Measurements from ENCODE around the gene LANCL3. TPM values are rescaled to one million over a fixed set of nuclear protein-coding genes. Genes with fewer than 3 reads are reported as not detected.
"Not testable (repeated sequence)": the region's sequence is repeated elsewhere in the genome, so short reads cannot be mapped to it uniquely, and the experiment has no call there.

LANCL3 gene
- under 1 TPM; 0.11 to 0.22 (median 0.16) TPM for polyA plus RNA-seq (ENCODE audit: insufficient read length in 3 of 3)

DNA sequence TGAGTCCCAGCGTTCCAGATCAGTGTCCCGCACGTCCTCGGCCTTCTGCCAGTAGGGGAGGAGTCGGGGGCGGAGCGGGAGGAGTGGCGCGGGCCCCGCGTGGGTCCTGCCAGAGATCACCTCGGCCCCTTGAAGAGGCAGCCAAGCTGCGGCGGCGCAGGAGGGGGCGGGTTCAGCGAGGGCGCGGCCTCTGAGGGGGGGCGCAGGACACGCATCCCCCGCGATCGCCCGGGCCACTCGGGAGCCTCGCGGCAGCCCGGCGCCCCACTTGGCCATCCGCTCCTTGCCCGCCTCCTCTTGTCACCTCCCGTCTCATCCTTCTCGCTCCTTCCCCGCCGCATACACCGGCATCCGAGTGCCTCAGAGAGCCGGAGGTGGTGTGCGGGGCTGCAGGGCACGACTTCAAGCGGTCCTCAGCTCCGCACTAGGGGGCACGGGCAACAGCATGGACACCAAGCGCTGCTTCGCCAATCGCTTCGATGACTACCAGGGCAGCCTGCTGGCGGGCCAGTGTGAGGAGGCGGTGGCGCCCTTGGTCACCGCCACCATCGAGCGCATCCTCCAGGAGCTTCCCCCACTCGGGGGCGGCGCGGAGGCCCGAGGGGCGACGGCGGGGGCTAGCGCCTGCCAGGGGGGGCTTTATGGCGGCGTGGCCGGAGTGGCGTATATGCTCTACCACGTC, at the start of gene LANCL3:
LANCL3 (plus strand) TSS at position 236 of the 682 bp plus-strand sequence; CDS start at position 446, 210 bp downstream.
- not testable (repeated sequence) for DNase-seq (ENCODE audit: low read depth in 3 of 3, low spot score in 2 of 3)

DNA sequence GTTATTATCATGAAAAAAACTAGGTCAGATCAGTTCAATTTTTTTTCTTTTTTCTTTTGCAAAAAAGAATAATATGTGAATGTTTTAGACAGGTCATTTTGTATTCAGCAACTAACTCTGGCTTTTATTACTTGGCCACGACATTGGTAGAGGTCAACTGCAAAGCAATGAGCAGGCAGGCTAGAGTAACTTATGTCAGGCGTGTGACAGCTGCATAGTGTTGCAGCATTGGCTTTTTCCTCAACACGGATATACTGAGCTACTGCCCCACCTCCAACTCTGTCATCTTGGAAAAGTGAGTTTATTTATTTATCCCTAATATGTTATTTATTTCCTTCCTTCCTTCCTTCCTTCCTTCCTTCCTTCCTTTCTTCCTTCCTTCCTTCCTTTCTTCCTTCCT, 47.8 kb upstream of the LANCL3 start:
- DNase-seq (ENCODE audit: low read depth in 3 of 3, low spot score in 2 of 3), result not testable (repeated sequence)

DNA sequence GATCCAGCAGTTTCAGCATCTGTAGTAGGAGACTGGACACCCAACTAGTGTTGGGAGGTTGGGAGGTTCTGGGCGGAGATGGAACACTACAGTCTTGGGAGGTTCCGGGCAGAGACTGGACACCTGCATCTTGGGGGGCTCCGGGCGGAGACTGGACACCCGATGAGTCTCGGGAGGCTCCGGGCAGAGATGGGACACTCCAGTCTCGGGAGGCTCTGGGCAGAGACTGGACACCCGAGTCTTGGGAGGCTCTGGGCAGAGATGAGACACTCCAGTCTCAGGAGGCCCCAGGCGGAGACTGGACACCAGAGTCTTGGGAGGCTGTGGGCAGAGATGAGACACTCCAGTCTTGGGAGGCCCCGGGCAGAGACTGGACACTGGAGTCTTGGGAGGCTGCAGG, 29.5 kb upstream of the LANCL3 start:
- DNase-seq (ENCODE audit: low read depth in 3 of 3, low spot score in 2 of 3), result no peak

GRCh38 chrX:37542791-37543190, 28.7 kb upstream of the LANCL3 start:
- no peak for DNase-seq (ENCODE audit: low read depth in 3 of 3, low spot score in 2 of 3)

GRCh38 chrX:37543324-37543723, 28.1 kb upstream of the LANCL3 start:
- no peak for DNase-seq (ENCODE audit: low read depth in 3 of 3, low spot score in 2 of 3)

- not testable (repeated sequence) for DNase-seq (ENCODE audit: low read depth in 3 of 3, low spot score in 2 of 3)
Measured at GRCh38 chrX:37544531-37544930, 26.9 kb upstream of the LANCL3 start.

- no peak for DNase-seq (ENCODE audit: low read depth in 3 of 3, low spot score in 2 of 3)
Measured at GRCh38 chrX:37545066-37545465, 26.4 kb upstream of the LANCL3 start.

DNA sequence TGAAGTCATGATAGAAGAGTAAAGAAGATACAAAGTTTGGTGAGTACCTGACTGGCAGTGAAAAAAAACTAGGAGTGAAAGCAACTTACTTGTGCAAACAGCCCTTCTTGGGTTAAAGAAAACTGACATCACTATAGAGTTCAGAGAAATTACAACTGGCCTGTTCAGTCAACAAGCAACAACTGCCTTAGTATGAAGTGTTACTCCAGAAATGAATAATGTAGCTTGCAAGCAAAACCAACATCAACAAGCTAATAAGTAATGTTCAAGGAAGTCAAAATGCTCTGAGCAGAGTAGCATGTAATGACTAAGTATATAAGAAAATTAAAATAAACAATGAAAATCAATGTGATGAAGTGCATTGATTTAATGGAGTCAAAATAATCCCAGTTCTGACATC, 21.8 kb upstream of the LANCL3 start:
- DNase-seq (ENCODE audit: low read depth in 3 of 3, low spot score in 2 of 3), result not testable (repeated sequence)

GRCh38 chrX:37553476-37553875, 18.0 kb upstream of the LANCL3 start:
- no peak for DNase-seq (ENCODE audit: low read depth in 3 of 3, low spot score in 2 of 3)

GRCh38 chrX:37565254-37565653, 6.2 kb upstream of the LANCL3 start:
- not testable (repeated sequence) for DNase-seq (ENCODE audit: low read depth in 3 of 3, low spot score in 2 of 3)

DNA sequence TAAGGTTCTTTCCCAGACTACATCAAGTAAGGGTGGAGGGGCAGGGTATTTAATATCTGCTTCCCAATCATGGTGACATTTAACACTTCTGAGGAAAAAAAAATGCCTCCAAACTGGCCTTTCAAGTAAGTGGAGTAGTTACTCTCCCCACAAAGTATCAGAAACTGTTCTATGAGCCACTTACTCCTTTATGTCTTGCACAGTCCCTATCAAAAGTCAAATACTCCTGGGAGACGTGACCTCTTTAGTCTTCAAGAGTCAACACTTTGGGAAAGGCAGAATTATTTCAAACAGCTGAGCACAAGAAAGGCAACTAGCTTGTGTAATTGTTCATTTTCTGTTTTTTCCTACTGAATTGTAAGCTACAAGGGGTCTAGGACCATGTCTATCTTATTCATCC, 1.1 kb upstream of the LANCL3 start:
- DNase-seq (ENCODE audit: low read depth in 3 of 3, low spot score in 2 of 3), result not testable (repeated sequence)

- DNase-seq (ENCODE audit: low read depth in 3 of 3, low spot score in 2 of 3), result not testable (repeated sequence)
Measured at GRCh38 chrX:37572108-37572587, 687 bp downstream of the LANCL3 start.

GRCh38 chrX:37573121-37573520, 1.7 kb downstream of the LANCL3 start:
- DNase-seq (ENCODE audit: low read depth in 3 of 3, low spot score in 2 of 3), result not testable (repeated sequence)

GRCh38 chrX:37578045-37578444, 6.6 kb downstream of the LANCL3 start:
- no peak for DNase-seq (ENCODE audit: low read depth in 3 of 3, low spot score in 2 of 3)

DNA sequence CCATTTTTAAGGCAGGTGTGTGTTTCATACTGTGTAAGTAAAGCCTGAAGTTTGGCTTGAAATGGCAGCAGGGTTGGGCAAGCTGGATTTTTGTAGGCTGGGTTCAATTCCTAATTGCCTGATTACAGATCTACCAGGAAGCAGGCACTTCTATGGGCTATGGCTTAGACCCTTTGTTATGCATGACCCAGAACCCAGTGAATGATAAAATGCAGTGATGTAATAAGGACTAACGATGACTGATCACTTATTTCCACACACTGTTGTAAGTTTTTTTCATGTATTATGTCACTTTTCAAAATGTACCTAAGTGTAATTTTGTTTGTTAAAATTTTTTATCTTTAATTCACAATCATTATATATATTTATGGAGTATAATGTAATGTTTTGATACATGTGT, 8.6 kb downstream of the LANCL3 start:
- no peak for DNase-seq (ENCODE audit: low read depth in 3 of 3, low spot score in 2 of 3)

DNA sequence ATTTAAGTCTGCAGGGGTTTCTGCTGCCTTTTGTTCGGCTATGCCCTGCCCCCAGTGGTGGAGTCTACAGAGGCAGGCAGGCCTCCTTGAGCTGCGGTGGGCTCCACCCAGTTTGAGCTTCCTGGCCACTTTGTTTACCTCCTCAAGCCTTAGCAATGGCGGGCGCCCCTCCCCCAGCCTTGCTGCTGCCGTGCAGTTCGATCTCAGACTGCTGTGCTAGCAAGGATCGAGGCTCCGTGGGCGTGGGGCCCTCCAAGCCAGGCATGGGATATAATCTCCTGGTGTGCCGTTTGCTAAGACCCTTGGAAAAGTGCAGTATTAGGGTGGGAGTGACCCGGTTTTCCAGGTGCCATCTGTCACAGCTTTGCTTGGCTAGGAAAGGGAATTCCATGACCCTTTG, 15.9 kb downstream of the LANCL3 start:
- not testable (repeated sequence) for DNase-seq (ENCODE audit: low read depth in 3 of 3, low spot score in 2 of 3)

- no peak for DNase-seq (ENCODE audit: low read depth in 3 of 3, low spot score in 2 of 3)
Measured at GRCh38 chrX:37590047-37590446, 18.6 kb downstream of the LANCL3 start.

GRCh38 chrX:37594755-37595382, 23.4 kb downstream of the LANCL3 start:
- DNase-seq (ENCODE audit: low read depth in 3 of 3, low spot score in 2 of 3), result no peak

GRCh38 chrX:37599729-37600128, 28.3 kb downstream of the LANCL3 start:
- no peak for DNase-seq (ENCODE audit: low read depth in 3 of 3, low spot score in 2 of 3)

GRCh38 chrX:37603938-37604409, 32.5 kb downstream of the LANCL3 start:
- DNase-seq (ENCODE audit: low read depth in 3 of 3, low spot score in 2 of 3), result no peak

DNA sequence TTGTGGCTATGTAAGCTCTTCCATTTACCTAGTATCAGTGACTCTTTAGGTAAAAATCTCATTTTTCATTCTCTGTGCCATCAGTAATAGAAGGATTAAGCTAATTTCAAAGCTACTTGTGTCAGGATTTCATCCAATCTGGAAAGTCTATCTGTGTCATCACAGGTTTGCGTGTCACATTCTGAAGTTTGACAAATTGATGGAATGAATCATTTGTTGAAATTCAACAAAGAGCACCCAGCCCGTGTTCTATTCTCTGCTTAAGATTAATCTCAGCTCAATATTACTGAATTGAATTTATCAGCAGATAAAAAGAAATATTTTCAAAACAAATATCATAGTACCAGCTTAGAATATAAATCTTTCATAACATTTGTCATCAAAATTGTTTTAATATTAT, 35.8 kb downstream of the LANCL3 start:
- DNase-seq (ENCODE audit: low read depth in 3 of 3, low spot score in 2 of 3), result no peak

DNA sequence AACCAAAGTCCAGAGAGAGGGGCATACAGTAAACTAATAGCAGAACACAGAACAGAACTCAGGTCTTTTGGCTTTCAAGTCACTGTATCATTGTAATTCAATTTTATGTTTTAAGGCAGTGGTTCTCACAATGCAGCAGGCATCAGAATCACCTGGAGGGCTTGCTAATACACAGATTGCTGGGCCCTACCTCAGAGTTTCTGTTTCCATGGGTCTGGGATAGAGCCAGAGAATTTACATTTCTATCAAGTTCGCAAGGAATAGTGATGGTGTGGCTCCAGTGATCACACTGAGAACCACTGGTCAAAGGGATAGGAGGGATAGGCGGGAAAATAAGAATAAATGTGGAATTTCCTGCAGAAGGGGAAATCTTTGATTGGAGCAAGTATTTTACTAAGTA, 36.7 kb downstream of the LANCL3 start:
- no peak for DNase-seq (ENCODE audit: low read depth in 3 of 3, low spot score in 2 of 3)

Measured in right renal cortex interstitium (tissue), 3 donors.